Esophagus mucosa (tissue), 1 donor: ENCODE data around the gene TSHR. TPM values are rescaled to one million over a fixed set of nuclear protein-coding genes. Genes with fewer than 3 reads are reported as not detected.
"Not testable (repeated sequence)": the region's sequence is repeated elsewhere in the genome, so short reads cannot be mapped to it uniquely, and the experiment has no call there.

ENCODE experiments used
- ATAC-seq: fragments of 200-7000 bp; cut with Tn5 transposase; one replicate; pipeline ENCODE4 v1.9.1; 2020
- total RNA-seq: library from RNA; stranded (reverse); gene quantifications from one replicate; pipeline ENCODE4 v1.2.4, GENCODE V29; 2023
- donor health status: DM: yes; HTN: yes; CAD: no.

The TSHR gene
- total RNA-seq, 1 donor from 2014 or later: not detected

GRCh38 chr14:80996049-80996901 is 40.9 kb downstream of the TSHR start:
- peak; percentile 86 for ATAC-seq

GRCh38 chr14:81001447-81001846 is 46.0 kb downstream of the TSHR start:
- ATAC-seq: no peak

GRCh38 chr14:81004575-81004974 is 49.2 kb downstream of the TSHR start:
- ATAC-seq: no peak

- ATAC-seq: no peak
These were observed 50.3 kb downstream of the TSHR start for GRCh38 chr14:81005540-81006228.

- no peak for ATAC-seq
These were observed 50.8 kb downstream of the TSHR start for GRCh38 chr14:81006266-81006665.

GRCh38 chr14:81007131-81007530 is 51.7 kb downstream of the TSHR start:
- ATAC-seq: no peak

GRCh38 chr14:81009346-81009745 is 53.9 kb downstream of the TSHR start:
- no peak for ATAC-seq

- no peak for ATAC-seq
These were observed 62.8 kb downstream of the TSHR start for GRCh38 chr14:81018251-81018650.

GRCh38 chr14:81018684-81019083 is 63.3 kb downstream of the TSHR start:
- no peak for ATAC-seq

- ATAC-seq: not testable (repeated sequence)
These were observed 63.7 kb downstream of the TSHR start for GRCh38 chr14:81019113-81019512.

GRCh38 chr14:81023095-81023710 is 67.8 kb downstream of the TSHR start:
- ATAC-seq: no peak

- ATAC-seq: no peak
These were observed 73.0 kb downstream of the TSHR start for GRCh38 chr14:81028461-81028860.

- no peak for ATAC-seq
These were observed 76.1 kb downstream of the TSHR start for GRCh38 chr14:81031488-81031887.

- ATAC-seq: no peak
These were observed 78.3 kb downstream of the TSHR start for GRCh38 chr14:81033698-81034240.

GRCh38 chr14:81042438-81042837 is 87.0 kb downstream of the TSHR start:
- ATAC-seq: no peak

- no peak for ATAC-seq
These were observed 96.1 kb downstream of the TSHR start for GRCh38 chr14:81051547-81051946.

GRCh38 chr14:81054057-81054456 is 98.6 kb downstream of the TSHR start:
- ATAC-seq: not testable (repeated sequence)

GRCh38 chr14:81055971-81056370 is 100.5 kb downstream of the TSHR start:
- ATAC-seq: no peak

GRCh38 chr14:81062380-81062779 is 107.0 kb downstream of the TSHR start:
- ATAC-seq: no peak

- no peak for ATAC-seq
These were observed 107.4 kb downstream of the TSHR start for GRCh38 chr14:81062816-81063215.

GRCh38 chr14:81066672-81067071 is 111.3 kb downstream of the TSHR start:
- ATAC-seq: no peak

GRCh38 chr14:81067156-81067555 is 111.7 kb downstream of the TSHR start:
- no peak for ATAC-seq

GRCh38 chr14:81068176-81068782 is 112.9 kb downstream of the TSHR start:
- no peak for ATAC-seq
